ENCODE results near the gene FAM241B. TPM values are rescaled to one million over a fixed set of nuclear protein-coding genes. Genes with fewer than 3 reads are reported as not detected.

The FAM241B gene
- total RNA-seq, 4 donors from 2014 or later, result 0.84 to 2.3 (median 1.8) TPM

- no peak for TF ChIP-seq CTCF (IDR thresholded peaks at IDR 0.05)
- DNase-seq (ENCODE audit: low spot score) (no peak), ATAC-seq (ENCODE audit: low FRiP score) (no peak)
These were observed 21.0 kb upstream of the FAM241B start for GRCh38 chr10:69609077-69609476.

- no peak for TF ChIP-seq CTCF (IDR thresholded peaks at IDR 0.05)
- DNase-seq (ENCODE audit: low spot score), result no peak
- no peak for ATAC-seq (ENCODE audit: low FRiP score)
These were observed 17.3 kb upstream of the FAM241B start for GRCh38 chr10:69612760-69613159.

- TF ChIP-seq CTCF (IDR thresholded peaks at IDR 0.05), result no peak
- DNase-seq (ENCODE audit: low spot score) (no peak), ATAC-seq (ENCODE audit: low FRiP score) (no peak)
These were observed 15.9 kb upstream of the FAM241B start for GRCh38 chr10:69614130-69614529.

- DNase-seq (ENCODE audit: low spot score) (no peak), ATAC-seq (ENCODE audit: low FRiP score) (no peak)
- TF ChIP-seq CTCF (IDR thresholded peaks at IDR 0.05), result no peak
These were observed 13.7 kb upstream of the FAM241B start for GRCh38 chr10:69616358-69616757.

- DNase-seq (ENCODE audit: low spot score) (no peak), ATAC-seq (ENCODE audit: low FRiP score) (no peak)
- TF ChIP-seq CTCF (IDR thresholded peaks at IDR 0.05), result no peak
These were observed 11.3 kb upstream of the FAM241B start for GRCh38 chr10:69618746-69619145.

GRCh38 chr10:69619626-69620025, 10.4 kb upstream of the FAM241B start:
- no peak for TF ChIP-seq CTCF (IDR thresholded peaks at IDR 0.05)
- ATAC-seq (ENCODE audit: low FRiP score) (no peak), DNase-seq (ENCODE audit: low spot score) (no peak)

GRCh38 chr10:69620625-69621024, 9.4 kb upstream of the FAM241B start:
- DNase-seq (ENCODE audit: low spot score) (no peak), ATAC-seq (ENCODE audit: low FRiP score) (no peak)
- no peak for TF ChIP-seq CTCF (IDR thresholded peaks at IDR 0.05)

Data from omental fat pad (tissue), 4 donors.